H1 (cell line): Measurements from ENCODE around the gene BBS9.

ENCODE experiments used
- CBX5 ChIP-seq: fragments of 300-800, 300-1000 bp; sonication (generic); IDR thresholded peaks from 2 replicates; pipeline ENCODE4 v1.7.1; 2016; ENCODE audit warnings: antibody characterized with exemption, low read length, low read depth
- CHD2 ChIP-seq: IDR thresholded peaks from 2 replicates; pipeline ENCODE4 v1.6.1; 2012; ENCODE audit warnings: low read length, improper control_type of control experiment
- CREB1 ChIP-seq: IDR thresholded peaks from 2 replicates; pipeline ENCODE4 v1.6.1; 2012; ENCODE audit warnings: inconsistent platforms
- EZH2 ChIP-seq: fragments of 200-600 bp; sonication (generic); IDR thresholded peaks from 2 replicates; pipeline ENCODE4 v1.7.1; 2012; ENCODE audit warnings: low read depth, mild to moderate bottlenecking, moderate library complexity, low read length, inconsistent platforms; ENCODE audit not compliant: severe bottlenecking
- MAX ChIP-seq: IDR thresholded peaks from 2 replicates; pipeline ENCODE4 v1.6.1; 2012; ENCODE audit warnings: inconsistent platforms
- POLR2A ChIP-seq, 2 experiments: IDR thresholded peaks; 1 replicate in 1 of 2; 2 replicates in 1 of 2; pipeline ENCODE4 v1.6.1; 2011; ENCODE audit warnings: low read depth in 2 of 2, low read length in 2 of 2, mild to moderate bottlenecking in 2 of 2; ENCODE audit errors: control extremely low read depth in 1 of 2
- RFX5 ChIP-seq: IDR thresholded peaks from 2 replicates; pipeline ENCODE4 v1.6.1; 2011; ENCODE audit warnings: low read depth, low read length, improper control_type of control experiment, borderline replicate concordance
- TF ChIP-seq, protein P1 (sequence below), 3 experiments: IDR thresholded peaks; 1 replicate in 2 of 3; 2 replicates in 1 of 3; pipeline versions ENCODE4 v1.5.1 to v1.6.1; 2011; ENCODE audit warnings: low read length in 3 of 3, mild to moderate bottlenecking in 3 of 3, inconsistent platforms in 2 of 3, low read depth in 1 of 3, moderate library complexity in 1 of 3; ENCODE audit not compliant: insufficient read depth in 1 of 3; ENCODE audit errors: control extremely low read depth in 1 of 3

- TF ChIP-seq POLR2A (IDR thresholded peaks at IDR 0.05; ENCODE audit: control extremely low read depth in 1 of 2, low read depth in 2 of 2, low read length in 2 of 2) = no peak
- TF ChIP-seq, protein P1, sequence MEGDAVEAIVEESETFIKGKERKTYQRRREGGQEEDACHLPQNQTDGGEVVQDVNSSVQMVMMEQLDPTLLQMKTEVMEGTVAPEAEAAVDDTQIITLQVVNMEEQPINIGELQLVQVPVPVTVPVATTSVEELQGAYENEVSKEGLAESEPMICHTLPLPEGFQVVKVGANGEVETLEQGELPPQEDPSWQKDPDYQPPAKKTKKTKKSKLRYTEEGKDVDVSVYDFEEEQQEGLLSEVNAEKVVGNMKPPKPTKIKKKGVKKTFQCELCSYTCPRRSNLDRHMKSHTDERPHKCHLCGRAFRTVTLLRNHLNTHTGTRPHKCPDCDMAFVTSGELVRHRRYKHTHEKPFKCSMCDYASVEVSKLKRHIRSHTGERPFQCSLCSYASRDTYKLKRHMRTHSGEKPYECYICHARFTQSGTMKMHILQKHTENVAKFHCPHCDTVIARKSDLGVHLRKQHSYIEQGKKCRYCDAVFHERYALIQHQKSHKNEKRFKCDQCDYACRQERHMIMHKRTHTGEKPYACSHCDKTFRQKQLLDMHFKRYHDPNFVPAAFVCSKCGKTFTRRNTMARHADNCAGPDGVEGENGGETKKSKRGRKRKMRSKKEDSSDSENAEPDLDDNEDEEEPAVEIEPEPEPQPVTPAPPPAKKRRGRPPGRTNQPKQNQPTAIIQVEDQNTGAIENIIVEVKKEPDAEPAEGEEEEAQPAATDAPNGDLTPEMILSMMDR (IDR thresholded peaks at IDR 0.05; ENCODE audit: control extremely low read depth in 1 of 3, insufficient read depth in 1 of 3, low read depth in 1 of 3, low read length in 3 of 3) = peak; percentile 25 to 58 (median 53); a peak in 3 of 4 replicates
- no peak for TF ChIP-seq CREB1
- no peak for TF ChIP-seq EZH2
- no peak for TF ChIP-seq CBX5
- TF ChIP-seq RFX5 = no peak
- TF ChIP-seq MAX = no peak
- TF ChIP-seq CHD2 = no peak
Measured at GRCh38 chr7:33091641-33092191, 37.6 kb upstream of the BBS9 start.
